Activated T-cell treated with anti-CD3 and anti-CD28 coated beads, Interleukin-2, amount 50 U/mL, for 48 hours (primary cell): ENCODE results near the gene CDKN1A.
"Not testable (repeated sequence)": the region's sequence is repeated elsewhere in the genome, so short reads cannot be mapped to it uniquely, and the experiment has no call there.

ENCODE experiments used
- DNase-seq, 2 experiments: peaks; one replicate each; pipeline ENCODE4 v3.0.0-alpha.2; 2020

Gene CDKN1A

GRCh38 chr6:36699348-36699747 lies 20.8 kb downstream of the CDKN1A start:
- DNase-seq: no peak

DNA sequence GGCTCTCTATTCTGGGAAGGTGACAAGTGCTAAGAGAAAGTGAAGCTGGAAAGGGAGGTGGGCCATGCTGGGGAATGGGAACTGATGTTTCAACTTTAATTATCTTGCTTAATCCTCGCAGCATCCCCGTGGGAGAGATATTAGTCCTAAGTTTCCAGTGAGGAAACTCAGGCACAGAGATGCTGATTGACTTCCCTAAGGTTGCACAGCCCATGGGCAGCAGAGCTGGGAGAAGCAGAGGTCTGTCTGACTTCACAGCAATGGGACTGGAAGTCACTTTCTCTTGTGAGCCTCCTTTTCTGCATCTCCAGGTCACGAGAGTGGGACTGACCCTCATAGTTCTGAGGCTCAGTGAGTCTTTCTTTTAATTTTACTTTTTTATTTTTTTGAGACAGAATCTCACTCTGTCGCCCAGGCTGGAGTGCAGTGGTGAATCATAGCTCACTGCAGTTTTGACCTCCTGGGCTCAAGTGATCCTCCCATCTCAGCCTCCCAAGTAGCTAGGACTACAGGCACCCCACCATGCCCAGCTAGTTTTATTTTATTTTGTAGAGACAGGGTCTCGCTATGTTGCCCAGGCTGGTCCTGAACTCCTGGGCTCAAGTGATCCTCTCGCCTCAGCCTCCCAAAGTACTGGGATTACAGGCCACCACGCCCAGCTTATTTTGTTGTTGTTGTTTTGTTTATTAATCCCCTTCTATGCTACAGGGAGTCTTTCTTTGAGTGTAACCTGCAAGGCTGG lies 21.7 kb downstream of the CDKN1A start:
- DNase-seq: no peak

GRCh38 chr6:36700831-36701230 lies 22.3 kb downstream of the CDKN1A start:
- no peak for DNase-seq

DNA sequence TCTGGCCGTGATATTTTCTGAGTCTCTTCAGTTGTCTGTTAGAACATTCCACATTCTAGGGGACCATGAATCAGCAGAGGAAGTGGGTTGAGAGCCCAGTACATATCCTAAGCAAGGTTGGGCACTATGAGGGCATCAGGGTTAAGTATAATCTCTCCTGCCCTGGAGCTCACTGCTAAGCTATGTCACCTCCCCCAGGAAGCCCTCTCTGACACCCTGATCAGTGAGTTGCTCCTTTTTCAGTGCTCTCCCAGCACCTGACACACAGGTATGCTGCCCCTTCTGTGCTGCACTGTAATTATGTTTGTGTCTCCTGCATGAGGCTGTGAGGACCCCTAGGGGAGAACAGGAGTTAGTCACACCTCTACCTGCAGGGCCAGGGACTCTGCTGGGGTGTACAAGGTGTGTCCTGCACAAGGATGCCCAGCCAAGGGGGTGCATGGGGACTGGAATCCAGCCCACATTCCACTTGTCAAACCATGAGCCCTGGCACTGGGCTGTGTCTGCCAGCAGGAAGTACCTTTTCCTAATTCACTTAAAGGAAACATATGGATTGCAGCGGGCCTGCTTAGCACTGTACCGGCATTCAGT lies 23.0 kb downstream of the CDKN1A start:
- DNase-seq: no peak

GRCh38 chr6:36702656-36703055 lies 24.1 kb downstream of the CDKN1A start:
- DNase-seq: no peak

GRCh38 chr6:36703081-36703606 lies 24.6 kb downstream of the CDKN1A start:
- no peak for DNase-seq

DNA sequence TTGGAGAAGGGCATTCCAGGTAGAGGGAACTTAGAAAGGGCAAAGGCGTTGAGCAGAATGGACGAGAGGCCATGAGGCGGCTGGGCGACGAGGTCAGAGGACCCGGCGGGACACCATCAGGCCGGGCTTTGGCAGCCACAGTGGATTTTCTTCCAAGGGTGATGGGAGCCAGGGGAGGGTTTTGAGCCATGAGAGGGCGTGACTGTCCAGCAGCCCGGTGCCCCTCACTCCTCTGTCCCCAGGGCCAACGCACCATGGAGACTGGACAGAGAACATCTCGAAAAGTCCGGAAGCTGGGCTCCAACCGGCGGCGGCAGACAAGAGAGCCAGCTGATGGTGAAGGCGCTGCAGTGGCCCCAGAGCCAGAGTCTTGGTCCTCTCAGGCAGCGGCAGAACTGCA lies 25.5 kb downstream of the CDKN1A start:
- DNase-seq: no peak

DNA sequence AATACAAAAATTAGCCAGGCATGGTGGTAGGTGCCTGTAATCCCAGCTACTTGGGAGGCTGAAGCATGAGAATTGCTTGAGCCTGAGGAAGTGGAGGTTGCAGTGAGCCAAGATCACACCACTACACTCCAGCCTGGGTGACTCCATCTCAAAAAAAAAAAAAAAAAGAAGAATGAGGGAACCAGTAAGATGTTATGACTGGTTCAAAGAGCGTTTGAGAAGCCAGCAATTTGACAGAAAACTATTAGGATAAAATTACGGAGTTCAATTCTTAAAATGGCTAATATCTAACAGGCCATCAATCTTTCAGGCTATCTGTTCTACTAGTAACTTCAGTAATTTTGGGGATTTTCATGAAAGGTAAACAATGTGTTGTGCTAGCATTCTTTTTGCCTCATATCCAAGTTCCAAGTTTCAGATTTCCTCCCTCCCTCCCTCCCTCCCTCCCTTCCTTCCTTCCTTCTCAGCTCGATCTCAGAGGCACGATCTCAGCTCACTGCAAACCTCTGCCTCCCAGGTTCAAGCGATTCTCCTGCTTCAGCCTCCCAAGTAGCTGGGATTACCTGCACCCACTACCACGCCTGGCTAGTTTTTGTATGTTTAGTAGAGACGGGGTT lies 26.6 kb downstream of the CDKN1A start:
- not testable (repeated sequence) for DNase-seq

DNA sequence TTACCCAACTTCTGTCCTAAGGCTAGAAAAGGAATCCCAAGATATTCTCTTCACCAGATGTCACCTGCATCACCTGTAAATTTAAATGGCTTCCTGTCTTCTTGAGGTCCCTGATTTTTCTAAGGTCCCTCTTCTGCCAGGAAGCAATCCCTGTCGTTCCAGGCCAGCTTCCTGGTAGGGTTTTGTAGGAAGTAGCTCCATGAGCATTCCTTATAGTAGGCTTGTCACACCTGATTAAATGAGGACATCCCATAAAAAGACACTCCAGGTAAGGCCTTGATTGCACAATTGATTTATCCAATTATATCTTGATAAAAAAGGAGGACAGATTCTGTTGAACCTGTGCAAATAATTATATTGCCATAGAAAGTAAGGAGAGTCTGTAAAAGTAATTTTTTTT lies 27.8 kb downstream of the CDKN1A start:
- DNase-seq: no peak

GRCh38 chr6:36712816-36713215 lies 34.3 kb downstream of the CDKN1A start:
- no peak for DNase-seq

DNA sequence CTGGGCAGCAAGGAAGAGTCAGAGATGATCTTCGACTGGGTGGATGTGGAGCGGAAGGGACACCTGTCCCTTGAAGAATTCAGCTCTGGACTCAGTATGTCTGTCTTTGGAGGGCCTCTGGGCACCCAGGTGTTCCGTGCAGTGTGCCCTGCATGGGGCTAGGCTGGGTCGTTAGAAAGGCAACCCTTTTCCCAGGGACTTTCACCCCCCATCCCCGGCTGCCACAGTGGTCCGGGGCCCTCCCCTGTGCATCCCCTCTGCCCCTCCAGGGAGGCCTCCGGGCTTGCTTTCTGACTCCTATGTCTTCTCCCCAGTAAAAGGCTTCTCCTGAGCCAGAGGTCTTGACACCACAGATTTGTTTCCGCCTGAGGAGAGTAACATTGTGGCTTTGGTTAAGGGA lies 35.3 kb downstream of the CDKN1A start:
- DNase-seq: no peak

DNA sequence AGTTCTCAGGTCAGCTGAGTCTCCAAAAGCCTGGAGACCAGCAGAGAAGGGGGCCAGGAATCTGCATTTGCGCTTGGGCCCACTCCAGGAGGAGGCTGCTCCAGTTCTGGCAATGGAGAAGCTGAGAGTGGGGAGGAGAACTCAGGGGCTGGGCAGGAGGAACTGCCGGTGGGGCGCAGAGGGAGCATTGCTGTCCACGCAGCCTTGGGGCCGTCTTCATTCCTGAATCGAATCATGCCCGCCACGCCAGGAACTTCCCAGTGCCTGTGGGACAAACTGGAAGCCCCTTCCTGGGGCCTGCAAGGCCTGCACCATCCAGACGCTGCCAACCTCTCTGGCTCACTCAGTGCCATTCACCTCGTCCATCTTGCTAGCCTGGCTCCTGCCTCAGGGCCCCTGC lies 36.0 kb downstream of the CDKN1A start:
- DNase-seq: no peak

DNA sequence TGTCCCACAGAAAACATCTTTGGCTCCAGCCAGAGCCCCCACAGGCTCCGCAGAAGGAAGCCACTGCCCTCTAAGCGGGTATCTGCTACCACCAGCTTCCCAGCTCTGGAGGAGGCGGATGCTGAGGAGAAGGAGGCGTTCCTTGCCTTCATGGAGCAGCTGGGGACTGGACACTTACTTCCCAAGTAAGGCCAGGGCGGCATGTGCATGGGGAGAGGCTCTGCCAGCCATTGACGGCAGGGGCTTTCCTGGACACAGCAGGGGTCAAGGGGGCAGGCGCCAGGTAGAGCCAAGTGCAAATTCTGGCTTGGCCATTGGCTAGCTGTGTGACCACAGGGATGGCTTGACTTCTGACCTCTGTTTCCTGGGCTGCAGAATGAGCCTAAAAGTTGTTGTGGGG lies 37.0 kb downstream of the CDKN1A start:
- DNase-seq: no peak

DNA sequence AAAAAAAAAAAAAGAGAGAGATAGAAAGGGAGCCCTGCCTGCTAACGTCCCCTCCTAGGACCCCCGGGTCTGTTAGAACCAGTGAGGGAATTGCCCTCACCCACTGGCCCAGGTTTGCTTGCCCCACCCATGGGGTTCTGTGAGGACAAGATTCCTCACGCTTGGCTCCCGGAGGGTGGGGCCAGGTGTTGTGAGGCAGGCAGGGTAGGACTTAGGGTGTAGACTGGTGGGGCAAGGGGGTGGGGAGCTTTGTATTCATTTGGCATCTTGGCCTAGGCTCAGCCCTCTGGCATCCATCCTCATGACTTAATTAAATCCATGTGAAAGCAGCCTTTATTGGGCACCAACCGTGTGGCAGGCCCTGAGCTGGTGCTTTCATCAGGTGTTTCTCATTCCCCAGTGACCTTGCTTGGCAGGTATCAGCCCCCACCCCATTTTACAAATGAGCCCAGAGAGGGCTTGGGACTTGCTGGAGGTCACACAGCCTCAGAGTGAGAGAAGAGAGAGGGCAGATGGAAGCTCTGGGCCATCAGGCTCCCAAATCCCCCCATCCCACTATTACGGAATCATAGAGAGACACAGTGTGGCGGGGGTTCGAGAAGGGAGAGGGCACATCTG lies 38.1 kb downstream of the CDKN1A start:
- DNase-seq: no peak

DNA sequence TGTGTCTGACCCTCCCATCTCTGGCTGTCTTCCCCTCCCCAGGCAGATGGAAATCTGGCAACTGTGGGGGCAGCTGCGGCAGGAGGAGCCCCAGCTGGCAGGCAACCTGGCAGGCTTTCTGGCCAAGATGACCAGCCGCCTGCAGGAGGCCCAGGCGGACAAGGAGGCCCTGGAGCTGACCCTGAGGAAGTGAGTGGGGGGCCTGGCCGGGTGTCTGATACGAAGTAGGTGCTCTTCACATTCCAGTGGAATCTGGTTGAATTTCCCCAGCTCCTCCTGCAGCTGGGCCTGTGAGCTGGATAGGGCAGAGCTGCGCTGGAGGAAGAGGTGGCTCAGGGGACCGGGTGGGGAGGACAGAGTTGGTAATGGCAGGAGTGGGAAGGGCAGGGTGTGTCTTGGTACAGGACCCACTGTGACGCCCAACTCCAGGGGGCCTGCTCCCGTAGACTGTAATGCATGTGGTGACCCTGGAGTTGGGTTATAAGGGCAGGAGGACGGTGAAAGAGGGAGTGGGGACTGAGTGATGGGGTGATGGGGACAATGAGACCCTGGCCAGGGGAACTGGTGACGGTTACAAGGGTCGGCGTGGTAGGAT lies 38.8 kb downstream of the CDKN1A start:
- no peak for DNase-seq

DNA sequence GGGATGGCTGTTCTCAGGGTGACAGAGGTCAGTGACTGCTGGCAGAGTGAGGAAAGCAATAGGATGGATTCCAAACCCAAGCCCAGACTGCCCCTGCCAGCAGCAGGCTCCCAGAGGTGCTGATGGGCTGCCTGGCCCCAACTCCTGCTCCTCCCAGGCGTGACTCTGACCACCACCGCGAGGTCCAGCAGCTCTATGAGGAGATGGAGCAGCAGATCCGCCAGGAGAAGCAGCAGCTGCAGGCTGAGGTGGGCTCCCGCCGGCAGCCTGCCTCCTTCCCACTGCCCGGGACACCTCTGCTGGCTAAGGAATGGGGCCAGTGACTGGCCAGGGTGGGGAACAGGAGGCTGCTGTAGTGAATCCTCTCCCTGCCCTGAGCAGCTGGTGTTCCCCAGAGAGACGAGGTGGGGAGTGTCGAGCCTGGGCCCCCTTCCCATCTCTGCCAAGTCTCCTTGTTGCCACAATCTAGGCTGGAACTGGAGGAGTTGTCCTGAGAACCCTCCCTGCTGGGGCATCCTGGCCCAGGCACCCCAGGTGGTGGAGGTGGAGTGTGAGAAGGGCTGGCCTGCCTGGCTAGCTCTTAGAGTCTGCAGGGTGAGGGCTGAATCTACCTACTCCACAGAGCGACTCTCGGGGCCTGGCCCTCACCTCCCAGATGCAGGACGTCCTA lies 39.5 kb downstream of the CDKN1A start:
- no peak for DNase-seq

- DNase-seq: no peak
Measured at GRCh38 chr6:36718560-36718959, 40.0 kb downstream of the CDKN1A start.

DNA sequence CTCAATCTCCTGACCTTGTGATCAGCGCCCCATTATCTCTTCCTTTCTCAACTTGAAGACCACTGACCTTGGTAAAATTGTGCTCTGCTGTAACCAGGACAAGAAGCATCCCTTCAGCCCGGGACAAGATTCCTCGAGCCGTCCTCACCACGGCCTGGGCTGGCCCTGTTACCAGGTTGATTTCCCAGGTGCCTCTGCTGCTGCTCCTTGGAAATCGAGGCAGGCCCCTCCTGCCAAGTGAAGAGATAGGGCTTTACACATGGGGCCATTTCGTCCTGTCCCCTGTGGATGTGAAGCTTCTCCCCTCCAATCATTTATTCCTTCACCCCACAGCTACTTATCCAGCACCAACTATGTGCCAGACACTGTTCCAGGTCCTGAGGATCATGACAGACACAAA lies 40.6 kb downstream of the CDKN1A start:
- DNase-seq: no peak

DNA sequence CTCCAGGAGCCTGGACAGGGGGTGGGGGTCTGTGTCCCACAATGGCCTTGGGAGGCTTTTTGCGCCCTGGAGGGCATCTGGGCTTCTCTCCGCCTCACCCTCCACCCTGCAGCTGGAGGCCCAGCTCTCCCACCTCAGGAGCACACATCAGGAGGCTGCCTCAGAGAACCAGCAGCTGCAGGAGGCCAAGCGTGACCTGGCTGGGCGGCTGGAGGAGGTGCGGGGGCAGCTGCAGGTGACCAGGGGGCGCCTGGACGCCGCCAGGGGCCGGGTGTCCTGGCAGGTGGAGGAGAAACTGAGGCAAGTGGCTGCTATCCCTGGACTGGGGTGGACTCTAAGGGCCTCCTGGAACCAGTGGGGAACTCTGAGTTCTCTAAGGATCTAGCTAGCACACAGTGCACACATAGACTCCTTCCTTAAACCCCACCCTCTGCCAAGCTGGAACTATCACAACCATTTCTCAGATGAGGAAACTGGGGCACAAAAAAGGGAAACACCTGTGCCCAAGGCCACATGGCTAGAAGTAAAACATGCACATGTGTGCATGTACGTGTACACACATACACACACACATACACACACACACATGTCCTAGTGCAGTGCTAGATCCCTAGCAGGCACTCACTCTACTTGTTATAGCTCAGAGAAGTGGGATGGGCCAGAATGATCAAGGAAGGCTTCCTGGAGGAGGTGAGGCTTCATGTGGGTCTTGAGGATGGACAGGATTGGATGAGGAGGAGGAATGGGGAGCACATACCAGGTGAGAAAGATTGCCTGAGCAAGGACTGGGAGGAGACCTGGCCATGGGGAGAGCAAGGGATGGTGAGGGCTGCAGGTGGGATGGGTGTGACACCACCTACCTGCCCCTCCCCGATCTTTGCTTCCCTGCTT lies 42.0 kb downstream of the CDKN1A start:
- no peak for DNase-seq

DNA sequence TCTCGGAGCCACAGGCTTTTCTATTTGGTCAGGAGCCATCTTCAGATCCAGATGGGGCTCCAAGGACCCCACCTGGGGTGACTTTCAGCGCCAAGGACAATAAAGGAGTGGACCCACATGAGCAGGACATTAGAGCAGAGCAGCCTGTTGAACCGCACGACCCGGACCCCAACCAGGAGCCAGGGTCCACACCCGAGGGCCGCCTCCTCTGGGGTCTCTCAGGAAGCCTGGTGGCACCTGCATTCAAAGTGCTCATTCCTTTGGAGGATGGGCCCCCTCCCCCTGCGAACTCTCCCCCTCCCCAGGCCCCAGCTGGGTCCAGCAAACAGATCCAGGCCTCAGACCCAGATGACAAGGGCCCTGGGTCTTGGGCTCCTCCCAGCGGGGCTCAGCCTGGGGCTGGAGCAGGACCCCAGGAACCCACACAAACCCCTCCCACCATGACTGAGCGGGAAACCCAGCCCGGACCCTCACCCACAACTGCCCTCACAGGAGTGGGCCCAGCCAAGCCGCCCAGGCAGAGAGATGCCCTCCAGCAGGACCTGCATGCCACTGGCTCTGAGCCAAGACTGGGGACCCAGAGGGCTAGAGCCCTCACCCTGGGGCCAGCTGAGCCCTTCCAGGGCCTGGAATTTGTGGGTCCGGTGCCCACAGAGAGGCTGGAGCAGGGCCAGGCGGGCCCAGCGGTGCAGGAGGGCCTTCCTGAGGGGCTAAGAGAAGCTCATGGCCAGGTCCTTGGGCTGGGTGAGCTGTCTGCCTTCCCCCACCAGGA lies 43.0 kb downstream of the CDKN1A start:
- DNase-seq: no peak

DNA sequence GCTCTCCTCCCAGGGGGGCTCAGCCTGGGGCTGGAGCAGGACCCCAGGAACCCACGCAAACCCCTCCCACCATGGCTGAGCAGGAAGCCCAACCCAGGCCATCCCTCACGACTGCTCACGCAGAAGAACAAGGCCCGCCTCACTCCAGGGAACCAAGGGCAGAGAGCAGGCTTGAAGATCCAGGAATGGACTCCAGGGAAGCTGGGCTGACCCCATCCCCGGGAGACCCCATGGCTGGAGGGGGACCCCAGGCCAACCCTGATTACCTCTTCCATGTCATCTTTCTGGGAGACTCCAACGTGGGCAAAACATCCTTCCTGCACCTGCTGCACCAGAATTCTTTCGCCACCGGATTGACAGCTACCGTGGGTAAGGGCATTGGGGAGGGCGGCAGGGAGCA lies 43.9 kb downstream of the CDKN1A start:
- DNase-seq: no peak
